Progenitor cell of endocrine pancreas (in vitro differentiated cells): Measurements from ENCODE around the gene TAPT1. TPM values are rescaled to one million over a fixed set of nuclear protein-coding genes. Genes with fewer than 3 reads are reported as not detected.

Source experiments
- DNase-seq: peaks from one replicate; pipeline ENCODE4 v3.0.0; 2021; ENCODE audit warnings: low spot score; ENCODE audit not compliant: unreplicated experiment
- H3K27ac Mint-ChIP-seq: 2 replicates; pipeline ENCODE4 v1.8.0; 2021; ENCODE audit warnings: mild to moderate bottlenecking, moderate library complexity, mixed read lengths
- H3K27me3 Mint-ChIP-seq: 2 replicates; pipeline ENCODE4 v1.8.0; 2021; ENCODE audit warnings: mixed read lengths
- H3K36me3 Mint-ChIP-seq: 2 replicates; pipeline ENCODE4 v1.8.0; 2022; ENCODE audit warnings: mixed read lengths; ENCODE audit not compliant: insufficient read depth
- H3K4me1 Mint-ChIP-seq: 2 replicates; pipeline ENCODE4 v1.8.0; 2021; ENCODE audit warnings: low read depth, mixed read lengths
- H3K4me3 Mint-ChIP-seq: 2 replicates; pipeline ENCODE4 v1.8.0; 2021; ENCODE audit warnings: low read depth, mild to moderate bottlenecking, moderate library complexity, mixed read lengths
- H3K9me3 Mint-ChIP-seq: 2 replicates; pipeline ENCODE4 v1.8.0; 2021; ENCODE audit warnings: low read depth, mixed read lengths
- CTCF ChIP-seq: fragments of 200-600 bp; sonication (generic); IDR thresholded peaks from one replicate; pipeline ENCODE4 v1.5.0; 2021; ENCODE audit warnings: antibody characterized with exemption, mild to moderate bottlenecking; ENCODE audit not compliant: unreplicated experiment
- total RNA-seq: library from RNA; stranded (reverse); gene quantifications from 2 replicates; pipeline ENCODE4 v1.2.1, GENCODE V29; 2021

Gene TAPT1
- total RNA-seq, 1 donor from 2014 or later, result 29.1 TPM

DNA sequence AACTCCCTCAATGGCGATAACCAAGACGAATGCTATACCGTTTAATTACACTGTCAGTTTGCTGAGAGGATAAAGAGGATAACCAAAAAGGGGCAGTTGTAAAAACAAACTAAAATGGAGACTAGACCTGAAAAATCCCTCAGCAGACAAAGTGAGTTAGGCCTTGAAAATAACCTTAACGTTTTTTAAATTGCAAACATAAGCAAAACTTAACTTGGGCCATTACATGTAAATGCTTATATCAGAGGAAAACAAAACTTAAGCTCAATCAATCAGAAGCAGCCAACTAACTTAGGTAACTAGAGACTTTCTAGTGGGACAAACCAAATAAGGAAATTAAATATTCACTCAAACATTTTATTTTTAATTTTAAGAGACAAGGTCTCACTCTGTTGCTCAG, 17.0 kb upstream of the TAPT1 start:
- Mint-ChIP-seq H3K27ac (no peak overlapping the region), H3K27me3 (no peaks in the 10 kb centered on the region), H3K36me3 (peaks cover 23% of the 10 kb centered on the region), H3K4me1 (peaks cover 9% of the 10 kb centered on the region), H3K4me3 (no peak overlapping the region), H3K9me3 (peaks cover 2% of the 10 kb centered on the region)
- TF ChIP-seq CTCF, result no peak
- DNase-seq, result no peak

GRCh38 chr4:16240300-16240699, 14.0 kb upstream of the TAPT1 start:
- Mint-ChIP-seq H3K4me3 (no peak overlapping the region), H3K36me3 (peaks cover 12% of the 10 kb centered on the region), H3K4me1 (peaks cover 7% of the 10 kb centered on the region), H3K27ac (peak overlapping the region; percentile 47), H3K27me3 (no peaks in the 10 kb centered on the region), H3K9me3 (no peaks in the 10 kb centered on the region)
- no peak for TF ChIP-seq CTCF
- DNase-seq, result no peak

- Mint-ChIP-seq H3K9me3 (no peaks in the 10 kb centered on the region), H3K27ac (no peak overlapping the region), H3K4me1 (no peaks in the 10 kb centered on the region)
These were observed 12.8 kb upstream of the TAPT1 start for GRCh38 chr4:16239086-16239485.

GRCh38 chr4:16238327-16238726, 12.1 kb upstream of the TAPT1 start:
- no peaks in the 10 kb centered on the region for H3K4me1 Mint-ChIP-seq
- no peaks in the 10 kb centered on the region for H3K27me3 Mint-ChIP-seq
- TF ChIP-seq CTCF, result no peak
- H3K9me3 Mint-ChIP-seq, result no peaks in the 10 kb centered on the region
- H3K4me3 Mint-ChIP-seq, result no peak overlapping the region
- DNase-seq, result no peak
- H3K36me3 Mint-ChIP-seq, result peaks cover 11% of the 10 kb centered on the region
- no peak overlapping the region for H3K27ac Mint-ChIP-seq

More at GRCh38 chr4:16239086-16239485, 12.8 kb upstream of the TAPT1 start:
- no peak overlapping the region for H3K4me3 Mint-ChIP-seq
- DNase-seq, result no peak
- H3K27me3 Mint-ChIP-seq, result no peaks in the 10 kb centered on the region
- peaks cover 12% of the 10 kb centered on the region for H3K36me3 Mint-ChIP-seq
- TF ChIP-seq CTCF, result no peak

DNA sequence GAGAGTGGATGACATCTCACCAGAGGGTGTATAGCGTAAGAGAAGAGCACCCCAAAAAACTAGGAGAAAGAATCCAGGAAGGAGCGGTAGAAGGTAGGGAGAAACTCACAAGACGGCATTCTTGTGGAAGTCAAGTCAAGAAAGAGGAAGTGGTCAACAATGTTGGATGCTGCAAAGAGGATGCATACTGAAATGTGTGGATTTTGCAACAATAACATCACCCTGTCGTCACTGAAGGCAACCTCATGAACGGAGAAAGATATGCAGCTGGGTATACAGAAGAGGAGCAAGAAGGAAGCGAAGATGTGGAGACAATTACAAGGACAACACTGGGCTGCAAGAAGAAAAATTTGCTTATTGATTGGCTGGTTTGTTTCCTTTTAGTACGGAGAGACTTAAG, 11.4 kb upstream of the TAPT1 start:
- no peaks in the 10 kb centered on the region for H3K4me1 Mint-ChIP-seq
- no peaks in the 10 kb centered on the region for H3K27me3 Mint-ChIP-seq
- no peak overlapping the region for H3K27ac Mint-ChIP-seq
- DNase-seq, result no peak
- peaks cover 5% of the 10 kb centered on the region for H3K36me3 Mint-ChIP-seq
- TF ChIP-seq CTCF, result no peak
- no peak overlapping the region for H3K4me3 Mint-ChIP-seq
- no peaks in the 10 kb centered on the region for H3K9me3 Mint-ChIP-seq
